GM19467 (cell line): ENCODE measurements around the gene ATG16L2.

ENCODE experiments used
- ATAC-seq: cut with Tn5 transposase; IDR thresholded peaks from one replicate; pipeline ENCODE4 v1.9.1; 2021; ENCODE audit warnings: mild to moderate bottlenecking, moderate library complexity; ENCODE audit not compliant: unreplicated experiment

ATG16L2 gene, protein sequence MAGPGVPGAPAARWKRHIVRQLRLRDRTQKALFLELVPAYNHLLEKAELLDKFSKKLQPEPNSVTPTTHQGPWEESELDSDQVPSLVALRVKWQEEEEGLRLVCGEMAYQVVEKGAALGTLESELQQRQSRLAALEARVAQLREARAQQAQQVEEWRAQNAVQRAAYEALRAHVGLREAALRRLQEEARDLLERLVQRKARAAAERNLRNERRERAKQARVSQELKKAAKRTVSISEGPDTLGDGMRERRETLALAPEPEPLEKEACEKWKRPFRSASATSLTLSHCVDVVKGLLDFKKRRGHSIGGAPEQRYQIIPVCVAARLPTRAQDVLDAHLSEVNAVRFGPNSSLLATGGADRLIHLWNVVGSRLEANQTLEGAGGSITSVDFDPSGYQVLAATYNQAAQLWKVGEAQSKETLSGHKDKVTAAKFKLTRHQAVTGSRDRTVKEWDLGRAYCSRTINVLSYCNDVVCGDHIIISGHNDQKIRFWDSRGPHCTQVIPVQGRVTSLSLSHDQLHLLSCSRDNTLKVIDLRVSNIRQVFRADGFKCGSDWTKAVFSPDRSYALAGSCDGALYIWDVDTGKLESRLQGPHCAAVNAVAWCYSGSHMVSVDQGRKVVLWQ

GRCh38 chr11:72814286-72815109 lies at the start of gene ATG16L2:
ATG16L2 (plus strand) TSS chr11:72814411; CDS start chr11:72814446, 35 bp downstream.
- ATAC-seq, result peak; percentile 51

GRCh38 chr11:72764503-72764902 lies 49.7 kb upstream of the ATG16L2 start:
- ATAC-seq, result no peak

GRCh38 chr11:72766152-72766902 lies 47.9 kb upstream of the ATG16L2 start:
- ATAC-seq, result no peak

GRCh38 chr11:72767203-72768062 lies 46.8 kb upstream of the ATG16L2 start:
- ATAC-seq, result no peak

DNA sequence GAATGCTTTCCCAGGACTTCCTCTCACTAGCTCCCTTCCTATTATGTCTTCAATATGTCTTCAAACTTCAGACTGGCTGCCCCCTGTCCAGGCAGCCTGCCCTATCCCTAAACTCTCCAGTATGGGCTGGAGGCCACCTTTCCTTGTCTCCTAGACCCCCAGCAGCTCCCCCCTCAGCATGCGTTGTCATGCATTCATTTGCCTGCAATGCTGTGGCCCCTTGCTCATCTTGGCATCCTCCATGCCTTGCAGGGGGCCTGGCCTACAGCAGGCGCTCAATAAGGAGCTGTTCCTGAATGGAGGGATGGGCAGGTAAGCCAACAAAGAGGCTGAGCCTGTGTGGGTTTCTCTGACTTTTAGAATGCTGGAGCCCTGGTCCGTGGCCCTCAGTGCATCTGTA lies 45.6 kb upstream of the ATG16L2 start:
- no peak for ATAC-seq

DNA sequence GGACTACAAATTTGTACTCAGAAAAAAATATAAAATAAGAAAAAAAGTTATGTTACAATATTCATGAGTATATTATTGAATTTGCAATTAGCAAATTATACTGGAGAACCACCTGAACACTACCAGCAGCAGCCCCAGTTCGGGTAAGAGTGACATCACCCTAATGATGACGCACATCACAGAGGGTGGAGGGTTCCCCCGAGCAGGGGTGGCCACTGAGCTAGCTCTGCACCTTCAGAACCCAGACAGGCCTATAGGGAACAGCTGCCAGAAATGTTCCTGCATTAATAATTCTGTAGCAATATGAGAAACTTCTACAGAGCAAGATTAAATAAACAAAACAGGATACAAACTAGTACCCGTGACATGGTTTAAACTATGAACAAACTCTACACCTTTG lies 44.5 kb upstream of the ATG16L2 start:
- ATAC-seq, result no peak

GRCh38 chr11:72770799-72771198 lies 43.4 kb upstream of the ATG16L2 start:
- no peak for ATAC-seq

GRCh38 chr11:72771507-72771906 lies 42.7 kb upstream of the ATG16L2 start:
- ATAC-seq, result no peak

DNA sequence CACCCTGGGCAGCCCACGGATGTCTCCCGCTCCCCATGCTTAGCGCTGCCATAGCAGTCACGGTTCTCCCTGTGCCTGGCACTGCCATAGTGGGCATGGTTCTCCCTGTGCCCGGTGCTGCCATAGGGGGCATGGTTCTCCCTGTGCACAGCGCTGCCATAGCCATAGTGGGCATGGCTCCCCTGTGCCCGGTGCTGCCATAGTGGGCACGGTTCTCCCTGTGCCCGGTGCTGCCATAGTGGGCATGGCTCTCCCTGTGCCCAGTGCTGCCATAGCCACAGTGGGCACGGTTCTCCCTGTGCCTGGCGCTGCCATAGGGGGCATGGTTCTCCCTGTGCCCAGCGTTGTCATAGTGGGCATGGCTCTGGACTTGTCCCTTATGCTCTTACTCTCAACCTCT lies 42.2 kb upstream of the ATG16L2 start:
- no peak for ATAC-seq

DNA sequence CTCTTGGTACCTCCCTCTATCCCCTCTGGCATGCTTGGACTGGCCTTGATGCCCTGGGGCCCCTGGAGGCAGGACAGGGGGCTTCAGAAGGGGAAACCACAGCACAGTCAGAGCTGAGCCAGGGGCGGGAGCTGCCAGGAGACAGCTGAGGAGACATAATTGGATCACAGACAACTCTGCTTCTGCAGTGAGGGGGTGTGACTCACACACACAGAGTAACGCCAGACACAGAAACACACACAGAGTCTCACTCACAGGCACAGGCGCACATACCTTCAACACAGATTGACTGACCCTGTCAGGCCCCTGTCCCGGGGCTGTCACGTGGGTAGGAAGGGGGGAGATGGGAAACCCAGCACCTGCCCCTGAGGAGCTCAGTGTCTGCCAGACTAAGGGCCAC lies 40.9 kb upstream of the ATG16L2 start:
- no peak for ATAC-seq

GRCh38 chr11:72773696-72774095 lies 40.5 kb upstream of the ATG16L2 start:
- ATAC-seq, result no peak

GRCh38 chr11:72774499-72774898 lies 39.7 kb upstream of the ATG16L2 start:
- ATAC-seq, result no peak

DNA sequence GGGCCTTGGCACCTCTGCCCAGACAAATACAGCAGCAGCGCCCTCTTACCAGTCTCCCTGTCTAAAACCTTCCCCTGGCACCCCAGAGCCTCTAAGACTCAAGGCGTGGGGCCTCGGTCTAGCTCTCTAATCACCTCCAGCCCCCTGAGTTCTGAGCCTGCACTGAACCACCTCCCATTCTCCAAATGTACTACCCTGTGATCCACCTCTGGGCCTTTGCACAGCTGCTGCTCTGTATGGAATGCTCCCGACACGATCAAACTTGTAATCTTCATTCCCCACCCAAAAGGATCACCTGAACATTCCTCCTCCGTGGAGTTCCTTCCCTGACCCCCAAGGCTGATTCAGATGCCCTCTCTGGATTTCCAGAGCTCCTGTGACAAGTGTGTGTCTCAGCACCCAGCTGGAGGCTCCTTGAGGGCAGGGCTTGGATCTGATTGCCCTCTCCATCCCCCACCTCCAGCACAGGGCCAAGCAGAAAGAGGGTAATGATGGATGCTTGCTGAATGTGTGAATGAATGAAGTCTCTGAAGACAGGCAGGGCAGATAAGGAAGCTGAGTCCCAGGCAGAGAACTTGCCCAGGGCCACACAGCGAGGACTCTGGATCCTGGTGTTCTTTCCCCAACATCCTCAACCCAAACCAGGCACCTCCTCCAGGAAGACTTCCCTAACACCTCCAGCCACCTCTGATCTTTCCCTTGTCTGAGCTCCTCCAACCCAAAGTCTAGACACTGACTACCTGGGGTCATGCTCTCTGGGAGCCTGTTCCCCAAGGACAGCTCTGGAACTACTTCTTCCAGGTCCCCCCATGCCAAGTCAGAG lies 38.7 kb upstream of the ATG16L2 start:
- no peak for ATAC-seq

DNA sequence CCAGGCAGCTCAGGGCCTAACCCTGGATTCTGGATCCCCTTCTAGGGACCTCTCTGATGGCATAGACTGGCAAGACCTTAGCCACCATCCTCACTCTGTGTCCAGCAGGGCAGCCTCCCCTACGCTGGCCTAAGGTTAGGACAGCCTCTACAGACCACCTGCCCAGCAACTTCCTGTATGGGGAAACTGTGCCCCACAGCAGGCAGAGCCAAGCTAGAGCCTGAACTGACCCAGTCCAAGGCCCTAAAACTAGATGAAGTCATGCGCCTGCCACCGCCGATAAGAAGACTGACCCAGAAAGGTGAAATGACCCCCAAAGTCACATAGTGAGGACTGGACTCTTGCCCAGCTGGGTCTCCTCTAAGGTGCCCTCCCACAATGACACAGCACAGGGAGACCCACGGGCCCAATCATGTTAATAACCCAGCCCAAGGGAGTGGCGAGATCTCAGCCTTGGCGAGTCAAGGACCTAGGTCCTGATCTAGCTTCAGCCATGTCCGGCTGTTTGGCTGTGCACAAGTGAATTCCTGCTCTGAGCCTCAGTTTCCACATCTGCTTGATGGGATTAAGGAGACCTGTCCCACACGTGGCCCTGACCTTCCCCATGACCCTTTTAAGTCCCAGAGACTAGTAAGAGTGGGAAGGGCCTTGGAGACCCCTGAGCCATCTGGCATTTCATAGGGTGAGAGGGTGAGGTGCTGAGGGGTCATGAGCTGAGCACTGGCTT lies 37.9 kb upstream of the ATG16L2 start:
- no peak for ATAC-seq

GRCh38 chr11:72776844-72777754 lies 37.1 kb upstream of the ATG16L2 start:
- no peak for ATAC-seq

DNA sequence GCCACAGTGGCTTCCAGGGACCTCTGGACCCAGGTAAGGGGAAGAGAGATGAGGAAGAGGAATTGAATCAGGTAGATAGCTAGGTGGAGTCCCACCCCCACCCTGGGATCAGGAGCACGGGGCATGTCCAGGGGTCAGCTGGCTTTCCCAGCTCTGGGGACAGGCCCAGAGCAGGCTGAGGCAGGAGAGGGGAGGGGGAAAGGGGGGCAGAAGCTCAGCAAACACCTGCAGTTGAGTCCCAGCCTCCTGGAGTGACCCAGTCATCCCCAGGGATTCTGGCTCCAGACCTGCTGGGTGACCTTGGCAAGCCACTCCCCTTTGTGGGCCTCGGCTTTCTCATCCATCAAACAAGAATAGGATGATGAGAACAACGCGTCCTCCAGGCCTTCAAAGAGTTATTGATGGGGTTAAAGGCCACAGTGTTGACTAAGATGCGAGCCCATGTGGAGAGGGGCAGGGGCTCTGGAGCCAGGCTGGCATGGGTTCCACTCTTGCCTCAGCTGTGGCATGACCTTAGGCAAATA lies 36.4 kb upstream of the ATG16L2 start:
- no peak for ATAC-seq
